Lung (tissue), 12 donors: ENCODE results near the gene C17orf113. TPM values are rescaled to one million over a fixed set of nuclear protein-coding genes. Genes with fewer than 3 reads are reported as not detected.

ENCODE experiments used
- ATAC-seq: fragments of 200-7000 bp; cut with Tn5 transposase; one replicate; pipeline ENCODE4 v1.9.1; 2020; ENCODE audit warnings: moderate number of reproducible peaks; ENCODE audit not compliant: insufficient read depth, low FRiP score
- DNase-seq, 3 donors: peaks; one replicate each; pipeline ENCODE4 v3.0.0-alpha.2; 2013 to 2017
- H3K27ac ChIP-seq, 2 donors: one replicate each; pipeline ENCODE4 v1.5.1; 2013; ENCODE audit warnings: mild to moderate bottlenecking in 2 of 2, moderate library complexity in 2 of 2, control low read depth in 1 of 2, inconsistent platforms in 1 of 2, low read depth in 1 of 2, low read length in 1 of 2
- H3K27me3 ChIP-seq, 3 donors: one replicate each; pipeline ENCODE4 v1.5.1; 2013; ENCODE audit warnings: low read length in 2 of 3; ENCODE audit not compliant: control insufficient read depth in 3 of 3, insufficient read depth in 3 of 3
- H3K36me3 ChIP-seq, 4 donors: one replicate each; pipeline ENCODE4 v1.5.1; 2013; ENCODE audit warnings: low read length in 4 of 4, mild to moderate bottlenecking in 1 of 4, moderate library complexity in 1 of 4; ENCODE audit not compliant: control insufficient read depth in 4 of 4, insufficient read depth in 4 of 4
- H3K4me1 ChIP-seq, 5 donors: one replicate each; pipeline ENCODE4 v1.5.1; 2013; ENCODE audit warnings: low read length in 5 of 5, mild to moderate bottlenecking in 2 of 5, moderate library complexity in 1 of 5; ENCODE audit not compliant: control insufficient read depth in 5 of 5, insufficient read depth in 5 of 5
- H3K4me3 ChIP-seq: one replicate; pipeline ENCODE4 v1.5.1; 2013; ENCODE audit warnings: mild to moderate bottlenecking, control low read depth, moderate library complexity
- H3K9ac ChIP-seq, 2 donors: one replicate each; pipeline ENCODE4 v1.5.1; 2013; ENCODE audit warnings: low read length in 2 of 2, control low read depth in 1 of 2; ENCODE audit not compliant: insufficient read depth in 1 of 2
- H3K9me3 ChIP-seq, 4 donors: one replicate each; pipeline ENCODE4 v1.5.1; 2013; ENCODE audit warnings: low read length in 3 of 4, mild to moderate bottlenecking in 1 of 4, moderate library complexity in 1 of 4; ENCODE audit not compliant: control insufficient read depth in 4 of 4, insufficient read depth in 3 of 4
- WGBS, 2 donors: extraction: QIAGEN DNeasy Blood & Tissue Kit; methylation state at CpG; one replicate each; pipeline ENCODE4 v1.1.7; 2013; 5-methylcytosine and 5-hydroxymethylcytosine counted together
- polyA plus RNA-seq, 2 donors: library from polyadenylated mRNA; stranded (reverse); fragments of 200-250 nt; gene quantifications; one replicate each; pipeline ENCODE4 v1.2.1, GENCODE V29; 2013
- total RNA-seq, 2 donors: library from RNA; depleted of rRNA in 1 of 2; stranded (reverse); fragments of >200 nt in 1 of 2; gene quantifications; one replicate each; pipeline ENCODE4 v1.2.1, GENCODE V29; 2014 to 2021
- TF ChIP-seq, protein P1 (sequence below): IDR thresholded peaks from 2 replicates; pipeline ENCODE4 v1.5.1; 2012; ENCODE audit warnings: mild to moderate bottlenecking; ENCODE audit errors: control extremely low read depth, extremely low read depth
- donor health status: control.
- donor health status: control.
- donor health status: Bipolar disorder and iron deficiency.
- donor health status: healthy.
- donor health status: DM: yes; HTN: yes; CAD: no.

Gene C17orf113
- total and polyA plus RNA-seq, 4 donors, result 0.38 to 3.6 (median 1.2) TPM

GRCh38 chr17:42031584-42031983 is 18.8 kb downstream of the C17orf113 start:
- DNase-seq (peak in 1 of 3 donors; percentile 41), ATAC-seq (no peak)
- Histone ChIP-seq H3K4me3 (no peak overlapping the region), H3K36me3 (no peaks in the 10 kb centered on the region), H3K9ac (no peak overlapping the region), H3K4me1 (no peaks in the 10 kb centered on the region), H3K27me3 (no peaks in the 10 kb centered on the region), H3K9me3 (no peaks in the 10 kb centered on the region), H3K27ac (no peak overlapping the region)
- WGBS, 2 donors, result 61 to 79% methylated on average over 6 of the region's 6 CpGs
- TF ChIP-seq, protein P1, sequence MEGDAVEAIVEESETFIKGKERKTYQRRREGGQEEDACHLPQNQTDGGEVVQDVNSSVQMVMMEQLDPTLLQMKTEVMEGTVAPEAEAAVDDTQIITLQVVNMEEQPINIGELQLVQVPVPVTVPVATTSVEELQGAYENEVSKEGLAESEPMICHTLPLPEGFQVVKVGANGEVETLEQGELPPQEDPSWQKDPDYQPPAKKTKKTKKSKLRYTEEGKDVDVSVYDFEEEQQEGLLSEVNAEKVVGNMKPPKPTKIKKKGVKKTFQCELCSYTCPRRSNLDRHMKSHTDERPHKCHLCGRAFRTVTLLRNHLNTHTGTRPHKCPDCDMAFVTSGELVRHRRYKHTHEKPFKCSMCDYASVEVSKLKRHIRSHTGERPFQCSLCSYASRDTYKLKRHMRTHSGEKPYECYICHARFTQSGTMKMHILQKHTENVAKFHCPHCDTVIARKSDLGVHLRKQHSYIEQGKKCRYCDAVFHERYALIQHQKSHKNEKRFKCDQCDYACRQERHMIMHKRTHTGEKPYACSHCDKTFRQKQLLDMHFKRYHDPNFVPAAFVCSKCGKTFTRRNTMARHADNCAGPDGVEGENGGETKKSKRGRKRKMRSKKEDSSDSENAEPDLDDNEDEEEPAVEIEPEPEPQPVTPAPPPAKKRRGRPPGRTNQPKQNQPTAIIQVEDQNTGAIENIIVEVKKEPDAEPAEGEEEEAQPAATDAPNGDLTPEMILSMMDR, result no peak

GRCh38 chr17:42028791-42029127 is 21.6 kb downstream of the C17orf113 start:
- TF ChIP-seq, protein P1, result no peak
- Histone ChIP-seq H3K9ac (no peak overlapping the region), H3K27me3 (no peaks in the 10 kb centered on the region), H3K4me3 (no peak overlapping the region), H3K9me3 (no peaks in the 10 kb centered on the region), H3K36me3 (peaks cover 0 to 8% (median 4%) of the 10 kb centered on the region in 4 donors), H3K27ac (no peak overlapping the region), H3K4me1 (peaks cover 0 to 10% (median 0%) of the 10 kb centered on the region in 5 donors)
- 83 to 87% methylated on average over 7 of the region's 7 CpGs for WGBS, 2 donors
- no peak for ATAC-seq
- DNase-seq, result no peak

DNA sequence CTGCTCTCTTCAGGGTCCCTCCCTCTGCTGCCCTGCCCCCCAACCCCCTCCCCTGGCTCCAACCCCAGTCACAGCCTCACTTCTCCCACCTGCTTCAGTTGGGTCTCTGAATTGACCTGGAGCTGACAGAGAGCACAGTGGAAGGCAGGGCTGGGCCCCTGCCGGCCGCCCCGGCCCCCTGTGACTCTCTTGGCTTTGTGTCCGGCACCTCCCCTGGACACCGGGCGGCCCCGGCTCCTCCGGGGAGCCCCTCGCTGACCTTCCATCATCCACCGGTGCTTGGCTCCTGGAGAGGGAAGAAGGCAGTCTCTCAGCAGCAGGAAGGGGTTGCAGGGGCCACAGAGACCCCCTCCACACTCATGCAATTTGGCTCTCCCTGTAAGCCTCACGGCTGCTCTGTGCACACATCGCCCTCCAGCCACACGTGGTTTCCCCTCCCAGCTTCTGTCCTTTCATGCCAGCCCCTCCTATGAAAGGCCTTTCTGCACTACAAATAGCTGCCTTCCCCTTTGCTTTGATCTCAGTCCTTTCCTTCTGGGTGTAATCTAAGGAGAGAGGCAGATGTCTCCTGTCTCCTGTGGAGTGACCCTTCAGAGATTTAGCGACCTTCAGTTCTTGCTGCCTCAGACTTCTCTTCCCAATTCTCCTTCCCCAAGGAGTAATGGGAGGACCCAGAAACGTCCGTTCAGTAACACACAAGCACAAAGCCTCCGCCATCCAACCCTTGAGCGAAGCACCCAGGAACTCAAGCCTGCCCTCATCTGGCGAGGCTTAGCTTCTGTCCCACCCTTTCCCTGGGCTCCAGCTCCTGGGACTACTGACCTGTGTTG is 22.2 kb downstream of the C17orf113 start:
- H3K36me3 ChIP-seq, result peaks cover 0 to 12% (median 8%) of the 10 kb centered on the region in 4 donors
- no peaks in the 10 kb centered on the region for H3K9me3 ChIP-seq
- TF ChIP-seq, protein P1, result no peak
- no peak for DNase-seq
- H3K27me3 ChIP-seq, result no peaks in the 10 kb centered on the region
- H3K27ac ChIP-seq, result no peak overlapping the region
- H3K4me3 ChIP-seq, result no peak overlapping the region
- H3K9ac ChIP-seq, result no peak overlapping the region
- H3K4me1 ChIP-seq, result peaks cover 0 to 11% (median 0%) of the 10 kb centered on the region in 5 donors
- 61 to 71% methylated on average over 19 of the region's 19 CpGs for WGBS, 2 donors
- no peak for ATAC-seq
